LNCAP (cell line): ENCODE measurements around the gene ERP27.

ENCODE experiments used
- CTCF ChIP-seq: fragments of 450-650 bp; IDR thresholded peaks from 2 replicates; pipeline ENCODE4 v1.5.1; 2017; ENCODE audit warnings: mild to moderate bottlenecking

The ERP27 gene

GRCh38 chr12:14885718-14886221, 52.6 kb downstream of the ERP27 start, which contains the start of gene MGP:
TSS of gene MGP (minus strand) at chr12:14885854. CDS start at chr12:14885791, 63 bp downstream.
- TF ChIP-seq CTCF = no peak

- TF ChIP-seq CTCF = no peak
These were observed 53.9 kb downstream of the ERP27 start for GRCh38 chr12:14884458-14884878.

- TF ChIP-seq CTCF = no peak
These were observed 54.7 kb downstream of the ERP27 start for GRCh38 chr12:14883686-14884085.

GRCh38 chr12:14880890-14881453, 57.4 kb downstream of the ERP27 start:
- no peak for TF ChIP-seq CTCF

- TF ChIP-seq CTCF = no peak
These were observed 59.0 kb downstream of the ERP27 start for GRCh38 chr12:14879222-14879933.

GRCh38 chr12:14878488-14878887, 59.8 kb downstream of the ERP27 start:
- TF ChIP-seq CTCF = no peak

- no peak for TF ChIP-seq CTCF
These were observed 61.5 kb downstream of the ERP27 start for GRCh38 chr12:14876833-14877232.
